WTC11 (cell line): ENCODE data around the gene XPNPEP3.

Source experiments
- CTCF ChIP-seq: fragments of 200-600 bp; IDR thresholded peaks from 2 replicates; pipeline ENCODE4 v1.8.0; 2022; ENCODE audit warnings: antibody characterized with exemption
- SP1 ChIP-seq: sonication (generic); formaldehyde crosslinking; conservative IDR thresholded peaks from 2 replicates; pipeline ENCODE4 v1.8.1; 2022; ENCODE audit warnings: missing genetic modification reagents
- USF2 ChIP-seq: sonication (generic); formaldehyde crosslinking; IDR thresholded peaks from 2 replicates; pipeline ENCODE4 v1.8.1; 2023; ENCODE audit warnings: mild to moderate bottlenecking, missing genetic modification reagents, moderate library complexity
- ZNF232 ChIP-seq: sonication (generic); formaldehyde crosslinking; IDR thresholded peaks from 2 replicates; pipeline ENCODE4 v1.8.0; 2022; ENCODE audit warnings: mild to moderate bottlenecking, missing genetic modification reagents
- ZNF263 ChIP-seq: sonication (generic); formaldehyde crosslinking; IDR thresholded peaks from 2 replicates; pipeline ENCODE4 v1.8.1; 2022; ENCODE audit warnings: low read depth, mild to moderate bottlenecking, moderate library complexity, missing genetic modification reagents
- TF ChIP-seq, protein P1 (sequence below): sonication (generic); formaldehyde crosslinking; IDR thresholded peaks from 2 replicates; pipeline ENCODE4 v1.8.0; 2022; ENCODE audit warnings: mild to moderate bottlenecking, missing genetic modification reagents

GRCh38 chr22:40904101-40904500 is 47.2 kb downstream of the XPNPEP3 start:
- TF ChIP-seq CTCF (no peak), ZNF232 (CRISPR knock-in tag) (no peak), SP1 (CRISPR knock-in tag) (no peak), USF2 (CRISPR knock-in tag) (no peak), ZNF263 (CRISPR knock-in tag) (no peak)
- TF ChIP-seq, protein P1, sequence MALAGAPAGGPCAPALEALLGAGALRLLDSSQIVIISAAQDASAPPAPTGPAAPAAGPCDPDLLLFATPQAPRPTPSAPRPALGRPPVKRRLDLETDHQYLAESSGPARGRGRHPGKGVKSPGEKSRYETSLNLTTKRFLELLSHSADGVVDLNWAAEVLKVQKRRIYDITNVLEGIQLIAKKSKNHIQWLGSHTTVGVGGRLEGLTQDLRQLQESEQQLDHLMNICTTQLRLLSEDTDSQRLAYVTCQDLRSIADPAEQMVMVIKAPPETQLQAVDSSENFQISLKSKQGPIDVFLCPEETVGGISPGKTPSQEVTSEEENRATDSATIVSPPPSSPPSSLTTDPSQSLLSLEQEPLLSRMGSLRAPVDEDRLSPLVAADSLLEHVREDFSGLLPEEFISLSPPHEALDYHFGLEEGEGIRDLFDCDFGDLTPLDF (CRISPR knock-in tag), result no peak
